NCI-H82 treated with DMSO at 0.1 percent for 48 hours (cell line): ENCODE results near the gene CYSTM1.

Experiments
- DNase-seq: peaks from one replicate; lab custom pipeline; 2025; ENCODE audit not compliant: unreplicated experiment; lab: John Stamatoyannopoulos, UW

CYSTM1 gene

DNA sequence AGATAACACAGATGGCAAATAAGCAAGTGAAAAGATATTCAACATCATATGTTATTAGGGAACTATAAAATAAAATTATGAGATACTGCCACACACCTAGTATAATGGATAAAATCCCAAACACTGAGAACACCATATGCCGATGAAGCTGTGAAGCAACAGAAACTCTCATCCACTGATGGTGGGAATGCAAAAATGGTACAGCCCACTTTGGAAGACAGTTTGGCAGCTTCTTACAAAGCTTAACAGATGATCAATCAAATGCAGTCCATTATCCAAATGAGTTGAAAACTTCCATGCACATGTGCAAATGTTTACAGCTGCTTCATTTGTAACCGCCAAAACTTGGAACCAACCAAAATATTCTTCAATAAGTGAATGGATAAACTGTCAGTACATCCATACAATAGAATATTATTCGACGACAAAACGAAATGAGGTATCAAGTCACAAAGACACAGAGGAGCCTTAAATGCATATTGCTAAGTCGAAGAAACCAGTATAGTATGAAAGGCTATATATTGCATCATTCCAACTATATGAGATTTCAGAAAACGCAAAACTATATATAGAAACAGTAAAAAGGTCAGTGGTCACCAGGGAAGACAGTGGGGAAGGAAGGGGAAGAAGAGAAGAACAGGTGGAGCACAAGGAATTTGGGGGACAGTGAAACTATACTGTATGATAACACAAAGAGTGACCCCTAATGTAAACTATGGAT, 113.0 kb downstream of the CYSTM1 start:
- DNase-seq = no peak

DNA sequence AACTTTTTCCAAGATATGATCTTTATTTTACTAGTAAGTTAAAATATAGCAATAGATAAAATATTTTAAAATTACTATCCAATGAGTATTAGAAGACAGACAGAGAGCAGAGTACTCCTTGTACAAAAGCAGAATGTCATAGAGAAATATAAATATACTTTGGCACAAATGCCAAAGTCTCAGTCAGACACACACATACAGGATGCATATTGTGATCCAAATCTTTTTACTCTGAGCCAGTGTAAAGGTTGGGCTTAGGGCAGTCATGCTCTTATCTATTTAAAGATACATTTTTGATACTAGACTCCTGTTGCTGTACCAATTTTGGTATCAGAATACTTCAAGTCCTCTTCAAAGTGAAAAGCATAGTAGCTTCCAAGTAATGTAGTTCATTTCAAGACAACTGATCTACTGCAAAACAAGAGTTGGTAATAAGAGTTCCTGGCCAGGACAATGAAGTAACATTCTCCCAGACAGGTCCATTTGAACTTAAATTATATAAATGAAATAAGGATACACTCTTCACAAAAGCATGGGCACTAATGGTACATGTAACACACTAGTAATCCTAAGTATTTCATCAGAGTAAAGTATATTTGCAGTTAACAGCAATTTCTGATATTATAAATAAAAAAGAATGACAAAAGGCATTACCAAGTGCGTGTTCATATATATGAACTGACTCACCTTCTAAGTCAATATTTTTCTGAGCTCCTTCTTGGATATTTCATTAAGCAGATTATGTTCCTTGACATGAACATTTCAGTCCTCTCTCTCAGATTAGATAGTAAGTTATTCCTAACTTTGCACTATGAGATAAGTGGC, 117.4 kb downstream of the CYSTM1 start:
- DNase-seq = no peak
